A549 treated with RU486 at 1 μM for 4 hours (cell line): Measurements from ENCODE around the gene FADS2. TPM values are rescaled to one million over a fixed set of nuclear protein-coding genes. Genes with fewer than 3 reads are reported as not detected.

Source experiments
- total RNA-seq: library from RNA; stranded (reverse); fragments of 200-300 nt; extraction: Qiagen RNA extraction; gene quantifications from 5 replicates; pipeline ENCODE4 v1.2.3, GENCODE V29; 2022; ENCODE audit warnings: low read depth

The FADS2 gene
- total RNA-seq, result 246 to 335 TPM (median 271 TPM) in 5 replicates

DNA sequence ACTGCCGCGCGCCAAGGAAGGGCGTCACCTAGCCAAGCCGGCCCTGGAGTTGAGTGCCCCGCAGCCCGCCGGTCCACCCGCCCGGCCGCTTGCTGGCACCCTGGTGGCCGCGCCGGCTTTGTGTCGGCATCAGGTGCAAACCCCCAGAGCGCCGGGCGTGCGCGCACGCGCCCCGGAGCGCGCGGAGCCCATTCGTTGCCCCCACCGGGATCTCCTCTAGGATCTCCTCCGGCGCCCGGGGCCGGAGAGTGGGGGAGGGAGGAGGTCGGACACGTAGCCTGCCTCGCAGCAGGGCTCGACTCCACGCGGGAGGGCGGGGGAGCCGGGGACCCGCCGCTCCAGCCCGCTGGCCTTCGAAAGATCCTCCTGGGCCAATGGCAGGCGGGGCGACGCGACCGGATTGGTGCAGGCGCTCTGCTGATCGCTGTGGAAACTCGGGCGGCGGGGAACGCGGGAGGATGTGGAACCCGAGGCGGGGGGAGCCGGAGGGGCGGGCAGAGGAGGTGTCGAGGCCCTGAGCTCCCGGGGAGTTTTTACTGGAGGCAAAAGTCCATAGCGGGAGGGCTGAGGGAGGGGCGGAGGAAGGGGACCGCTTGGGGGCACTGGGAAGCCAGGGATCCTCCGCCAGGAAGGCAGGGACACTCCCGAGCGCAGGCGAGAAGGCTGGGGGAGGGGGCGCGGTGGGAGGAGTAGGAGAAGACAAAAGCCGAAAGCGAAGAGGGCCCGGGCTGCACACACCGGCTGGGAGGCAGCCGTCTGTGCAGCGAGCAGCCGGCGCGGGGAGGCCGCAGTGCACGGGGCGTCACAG is at the start of gene FADS2:
Gene FADS2, plus strand, starts transcription at position 730 of the 808 bp plus-strand sequence. CDS start 91 bp downstream, outside the sequence.

DNA sequence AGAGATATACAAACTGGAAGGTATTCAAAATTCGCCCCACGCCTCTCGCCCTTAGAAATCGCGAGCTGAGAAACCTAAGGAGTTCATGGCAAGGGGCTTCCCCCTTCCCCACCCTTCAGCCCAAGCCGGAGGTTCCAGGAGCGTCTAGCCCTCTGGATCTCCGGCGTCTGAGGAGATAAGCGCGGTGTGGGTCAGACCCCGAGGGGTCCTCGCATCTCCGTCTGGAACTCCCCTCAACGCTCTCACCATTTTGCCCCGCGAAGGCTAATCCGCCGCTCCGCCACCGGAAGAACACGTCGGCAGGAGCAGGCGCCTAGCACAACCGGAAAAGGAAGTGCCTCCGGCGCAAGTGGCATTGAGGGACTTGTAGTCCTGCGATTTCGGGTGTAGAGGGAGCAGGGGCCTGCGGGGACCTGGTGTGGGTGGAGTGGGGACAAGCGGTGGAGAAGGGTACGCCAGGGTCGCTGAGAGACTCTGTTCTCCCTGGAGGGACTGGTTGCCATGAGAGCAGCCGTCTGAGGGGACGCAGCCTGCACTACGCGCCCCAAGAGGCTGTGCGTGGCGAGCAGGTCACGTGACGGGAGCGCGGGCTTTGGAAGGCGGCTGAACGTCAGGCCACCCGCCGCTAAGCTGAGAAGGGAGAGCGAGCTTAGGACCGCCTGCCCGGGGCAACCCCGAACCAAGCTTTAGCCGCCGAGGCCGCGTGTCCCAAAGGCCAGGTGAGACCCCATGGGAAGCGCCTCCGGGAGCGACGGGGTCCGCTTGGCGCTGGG is 35.6 kb upstream of the FADS2 start, which contains the start of the genes FEN1 and TMEM258:
Gene FEN1, plus strand, starts transcription at position 602 of the 773 bp plus-strand sequence. CDS start 2,451 bp downstream, outside the sequence.
Gene TMEM258, minus strand, starts transcription at position 290 of the 773 bp plus-strand sequence. Its CDS starts 41 bp downstream, at position 249.

GRCh38 chr11:61816736-61817455 is 11.2 kb upstream of the FADS2 start, which contains the start of gene FADS1:
FADS1 (minus strand) TSS chr11:61817003; CDS start chr11:61816929, 74 bp downstream.

DNA sequence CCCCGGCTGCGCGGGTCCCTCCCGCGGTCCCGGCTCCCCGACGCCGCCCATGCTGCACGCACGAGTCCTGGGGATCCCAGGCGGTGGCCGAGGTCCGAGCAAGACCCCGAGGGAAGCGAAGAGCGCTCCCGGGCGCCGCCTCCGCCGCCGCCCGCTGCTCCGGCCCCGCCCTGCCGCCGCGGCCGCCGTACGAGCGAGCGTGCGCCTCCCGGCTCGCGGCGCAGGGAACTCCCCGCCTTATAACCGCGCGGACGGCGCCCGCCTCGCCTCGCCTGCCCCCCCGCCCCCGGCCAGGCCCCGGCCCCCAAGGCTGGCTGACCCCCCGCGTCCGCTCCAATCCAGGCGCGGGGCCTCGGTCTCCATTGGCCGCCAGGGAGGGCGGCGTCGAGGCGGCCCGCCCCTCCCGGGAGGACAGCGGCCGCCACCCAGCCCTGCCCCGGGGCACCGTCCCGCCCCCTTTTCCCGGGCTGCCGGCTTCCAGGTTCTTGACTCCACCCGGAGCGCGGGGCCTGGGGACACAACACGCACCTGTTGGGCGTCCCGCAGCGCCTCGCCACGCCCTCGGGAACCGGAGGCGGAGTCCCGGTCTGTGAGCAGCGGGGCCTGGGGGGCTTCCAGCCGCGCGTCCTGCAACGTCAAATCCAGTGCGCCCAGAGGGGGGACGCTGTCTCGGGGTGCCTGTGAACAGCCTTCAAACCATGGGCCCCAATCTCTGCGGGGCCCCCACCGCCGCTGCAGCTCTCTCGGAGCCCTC is 63.4 kb downstream of the FADS2 start, which contains the start of gene FADS3:
Gene FADS3, minus strand, starts transcription at position 215 of the 754 bp plus-strand sequence. Its CDS starts 164 bp downstream, at position 51.

Other genes with a start within 250 kb of the FADS2 start
- gene SYT7, start 247.2 kb upstream of the FADS2 start, total RNA-seq, result 0.71 to 1.4 TPM (median 0.88 TPM) in 5 replicates
- 3.7 to 6.4 TPM (median 5.9 TPM) in 5 replicates for gene DAGLA, start 147.9 kb upstream of the FADS2 start, total RNA-seq
- gene MYRF, start 75.7 kb upstream of the FADS2 start, total RNA-seq, result 14.8 to 23.0 TPM (median 19.8 TPM) in 5 replicates
- gene TMEM258, start 35.7 kb upstream of the FADS2 start, total RNA-seq, result 208 to 286 TPM (median 223 TPM) in 5 replicates
- 99.3 to 124 TPM (median 107 TPM) in 5 replicates for gene FEN1, start 35.4 kb upstream of the FADS2 start, total RNA-seq
- 122 to 153 TPM (median 139 TPM) in 5 replicates for gene FADS1, start 11.3 kb upstream of the FADS2 start, total RNA-seq
- 36.6 to 56.0 TPM (median 51.2 TPM) in 5 replicates for gene FADS3, start 63.2 kb downstream of the FADS2 start, total RNA-seq
- 10.2 to 13.2 TPM (median 12.8 TPM) in 5 replicates for gene RAB3IL1, start 89.3 kb downstream of the FADS2 start, total RNA-seq
- 0.91 to 2.3 TPM (median 1.4 TPM) in 5 replicates for gene BEST1, start 122.1 kb downstream of the FADS2 start, total RNA-seq
- gene FTH1, start 139.3 kb downstream of the FADS2 start, total RNA-seq, result 10,403 to 19,287 TPM (median 17,849 TPM) in 5 replicates